ENCODE measurements around the gene SARNP.

DNA sequence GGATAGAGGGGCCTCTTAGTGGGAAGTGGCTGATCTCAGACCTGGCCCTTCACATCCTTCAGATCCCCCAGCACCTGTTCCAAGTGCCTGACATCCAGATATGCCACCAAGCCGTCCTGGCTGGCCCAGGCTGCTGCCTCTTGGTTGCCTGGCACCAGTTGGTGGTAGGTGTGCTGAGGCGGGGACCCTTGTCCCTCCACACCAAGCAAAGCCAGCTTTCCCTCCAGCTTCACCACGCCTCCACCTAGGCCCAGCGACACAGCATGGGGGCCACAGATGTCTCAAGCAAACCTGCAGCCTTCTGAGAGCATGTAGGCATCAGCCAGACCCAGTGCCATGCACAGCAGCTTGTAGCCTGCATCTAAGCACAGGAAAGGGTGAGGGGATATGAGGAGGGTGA is 85.2 kb downstream of the SARNP start:
- TF ChIP-seq, protein P1, sequence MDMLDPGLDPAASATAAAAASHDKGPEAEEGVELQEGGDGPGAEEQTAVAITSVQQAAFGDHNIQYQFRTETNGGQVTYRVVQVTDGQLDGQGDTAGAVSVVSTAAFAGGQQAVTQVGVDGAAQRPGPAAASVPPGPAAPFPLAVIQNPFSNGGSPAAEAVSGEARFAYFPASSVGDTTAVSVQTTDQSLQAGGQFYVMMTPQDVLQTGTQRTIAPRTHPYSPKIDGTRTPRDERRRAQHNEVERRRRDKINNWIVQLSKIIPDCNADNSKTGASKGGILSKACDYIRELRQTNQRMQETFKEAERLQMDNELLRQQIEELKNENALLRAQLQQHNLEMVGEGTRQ (CRISPR knock-in tag; IDR thresholded peaks at IDR 0.05) = no peak
- TF ChIP-seq, protein P2, sequence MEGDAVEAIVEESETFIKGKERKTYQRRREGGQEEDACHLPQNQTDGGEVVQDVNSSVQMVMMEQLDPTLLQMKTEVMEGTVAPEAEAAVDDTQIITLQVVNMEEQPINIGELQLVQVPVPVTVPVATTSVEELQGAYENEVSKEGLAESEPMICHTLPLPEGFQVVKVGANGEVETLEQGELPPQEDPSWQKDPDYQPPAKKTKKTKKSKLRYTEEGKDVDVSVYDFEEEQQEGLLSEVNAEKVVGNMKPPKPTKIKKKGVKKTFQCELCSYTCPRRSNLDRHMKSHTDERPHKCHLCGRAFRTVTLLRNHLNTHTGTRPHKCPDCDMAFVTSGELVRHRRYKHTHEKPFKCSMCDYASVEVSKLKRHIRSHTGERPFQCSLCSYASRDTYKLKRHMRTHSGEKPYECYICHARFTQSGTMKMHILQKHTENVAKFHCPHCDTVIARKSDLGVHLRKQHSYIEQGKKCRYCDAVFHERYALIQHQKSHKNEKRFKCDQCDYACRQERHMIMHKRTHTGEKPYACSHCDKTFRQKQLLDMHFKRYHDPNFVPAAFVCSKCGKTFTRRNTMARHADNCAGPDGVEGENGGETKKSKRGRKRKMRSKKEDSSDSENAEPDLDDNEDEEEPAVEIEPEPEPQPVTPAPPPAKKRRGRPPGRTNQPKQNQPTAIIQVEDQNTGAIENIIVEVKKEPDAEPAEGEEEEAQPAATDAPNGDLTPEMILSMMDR (IDR thresholded peaks at IDR 0.05) = no peak
- no peak for TF ChIP-seq CREM (CRISPR knock-in tag; IDR thresholded peaks at IDR 0.05)

Data from WTC11 (cell line).